Kidney (tissue), 14 donors: Measurements from ENCODE around the gene ZC3H8. TPM values are rescaled to one million over a fixed set of nuclear protein-coding genes. Genes with fewer than 3 reads are reported as not detected.

Source experiments
- DNase-seq, 5 donors: peaks; one replicate each; pipeline ENCODE4 v3.0.0-alpha.2; 2013 to 2020
- FAIRE-seq: peaks from 2 replicates; lab custom pipeline; 2012; peaks lifted over from hg19 to GRCh38; lab: Jason Lieb, UNC
- H3K27ac ChIP-seq, 2 donors: one replicate each; pipeline ENCODE4 v1.7.0; 2013; ENCODE audit warnings: low read depth in 2 of 2, low read length in 2 of 2, inconsistent platforms in 1 of 2
- H3K27me3 ChIP-seq: one replicate; pipeline ENCODE4 v1.7.1; 2013; ENCODE audit warnings: low read length, inconsistent platforms; ENCODE audit not compliant: control insufficient read depth, insufficient read depth
- H3K36me3 ChIP-seq, 3 donors: one replicate each; pipeline versions ENCODE4 v1.7.0 to v1.7.1; 2013; ENCODE audit warnings: low read length in 3 of 3, control low read depth in 1 of 3, inconsistent platforms in 1 of 3; ENCODE audit not compliant: insufficient read depth in 3 of 3, control insufficient read depth in 2 of 3
- H3K4me1 ChIP-seq, 3 donors: one replicate each; pipeline versions ENCODE4 v1.7.0 to v1.7.1; 2013; ENCODE audit warnings: low read length in 3 of 3, inconsistent platforms in 1 of 3, low read depth in 1 of 3; ENCODE audit not compliant: control insufficient read depth in 2 of 3, insufficient read depth in 2 of 3
- H3K4me3 ChIP-seq, 3 donors: one replicate each; pipeline versions ENCODE4 v1.7.0 to v1.8.1; 2013; ENCODE audit warnings: low read length in 3 of 3, control low read depth in 1 of 3, inconsistent platforms in 1 of 3
- H3K9ac ChIP-seq, 3 donors: one replicate each; pipeline versions ENCODE4 v1.7.0 to v1.7.1; 2013; ENCODE audit warnings: low read length in 3 of 3, control low read depth in 1 of 3, inconsistent platforms in 1 of 3
- H3K9me3 ChIP-seq, 3 donors: one replicate each; pipeline versions ENCODE4 v1.7.0 to v1.7.1; 2013; ENCODE audit warnings: low read length in 3 of 3, control low read depth in 1 of 3, inconsistent platforms in 1 of 3; ENCODE audit not compliant: control insufficient read depth in 2 of 3, insufficient read depth in 1 of 3
- intact Hi-C: fragments of 100-400 bp; cut with DNase I; formaldehyde crosslinking; loops from one replicate; pipeline ENCODE4 v1.11.1; 2022
- polyA plus RNA-seq: library from polyadenylated mRNA; stranded (reverse); fragments of 350-450 nt; fragmentation: Illumina TruSeq; extraction: RNeasy Lipid Tissue Mini Kit (QIAGEN cat#74804); gene quantifications from one replicate; pipeline ENCODE4 v1.2.3, GENCODE V29; 2014; ENCODE audit warnings: low read depth, low replicate concordance; ENCODE audit not compliant: insufficient read depth
- total RNA-seq: library from RNA; stranded (reverse); fragmentation: NEBNext Ultra II Directional; extraction: Animal tissue kit (Norgen Biotek cat#: 25700); gene quantifications from one replicate; pipeline ENCODE4 v1.2.1, GENCODE V29; 2021
- TF ChIP-seq, protein P1 (sequence below): IDR thresholded peaks from 3 replicates; pipeline ENCODE4 v1.5.1; 2012; ENCODE audit warnings: mild to moderate bottlenecking, moderate library complexity, borderline replicate concordance; ENCODE audit not compliant: insufficient read depth; ENCODE audit errors: extremely low read depth
- donor health status: control.
- donor health status: control.
- donor health status: control.
- donor health status: control.
- donor health status: control.
- donor health status: DM: yes; HTN: yes; CAD: no.
- donor health status: Normal renal cell carcinoma (clear cell type).

The ZC3H8 gene
- total and polyA plus RNA-seq, 2 donors from 2014 or later: 6.8 to 8.3 TPM

DNA sequence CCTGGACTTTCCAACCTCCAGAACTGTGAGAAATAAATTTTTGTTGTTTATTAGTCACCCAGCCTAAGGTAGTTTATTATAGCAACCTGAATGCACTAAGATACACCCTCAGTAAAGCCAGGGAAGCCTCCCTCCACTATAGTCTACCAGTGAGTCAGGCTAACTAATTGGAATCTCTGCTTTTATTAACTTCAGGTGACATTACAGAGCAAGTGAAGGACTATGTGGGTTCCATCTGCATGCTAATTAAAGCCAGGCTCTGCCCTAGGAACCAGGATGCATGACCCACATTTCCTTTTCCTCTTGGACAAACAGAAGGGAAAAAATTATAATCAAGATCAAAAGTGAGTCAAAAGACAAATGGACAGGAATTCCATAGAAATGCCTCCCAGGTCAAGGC lies 56.1 kb downstream of the ZC3H8 start:
- Histone ChIP-seq H3K9me3 (peaks cover 0 to 2% (median 0%) of the 10 kb centered on the region in 3 donors), H3K27me3 (no peaks in the 10 kb centered on the region), H3K4me1 (peaks cover 0 to 3% (median 0%) of the 10 kb centered on the region in 3 donors), H3K27ac (no peak overlapping the region), H3K4me3 (no peak overlapping the region), H3K9ac (no peak overlapping the region), H3K36me3 (no peaks in the 10 kb centered on the region)
- intact Hi-C loops: no loop called here
- TF ChIP-seq, protein P1, sequence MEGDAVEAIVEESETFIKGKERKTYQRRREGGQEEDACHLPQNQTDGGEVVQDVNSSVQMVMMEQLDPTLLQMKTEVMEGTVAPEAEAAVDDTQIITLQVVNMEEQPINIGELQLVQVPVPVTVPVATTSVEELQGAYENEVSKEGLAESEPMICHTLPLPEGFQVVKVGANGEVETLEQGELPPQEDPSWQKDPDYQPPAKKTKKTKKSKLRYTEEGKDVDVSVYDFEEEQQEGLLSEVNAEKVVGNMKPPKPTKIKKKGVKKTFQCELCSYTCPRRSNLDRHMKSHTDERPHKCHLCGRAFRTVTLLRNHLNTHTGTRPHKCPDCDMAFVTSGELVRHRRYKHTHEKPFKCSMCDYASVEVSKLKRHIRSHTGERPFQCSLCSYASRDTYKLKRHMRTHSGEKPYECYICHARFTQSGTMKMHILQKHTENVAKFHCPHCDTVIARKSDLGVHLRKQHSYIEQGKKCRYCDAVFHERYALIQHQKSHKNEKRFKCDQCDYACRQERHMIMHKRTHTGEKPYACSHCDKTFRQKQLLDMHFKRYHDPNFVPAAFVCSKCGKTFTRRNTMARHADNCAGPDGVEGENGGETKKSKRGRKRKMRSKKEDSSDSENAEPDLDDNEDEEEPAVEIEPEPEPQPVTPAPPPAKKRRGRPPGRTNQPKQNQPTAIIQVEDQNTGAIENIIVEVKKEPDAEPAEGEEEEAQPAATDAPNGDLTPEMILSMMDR: no peak
- DNase-seq: no peak
- no peak for FAIRE-seq

- no peak for FAIRE-seq
- H3K27ac ChIP-seq: no peak overlapping the region
- intact Hi-C loops: no loop called here
- no peak overlapping the region for H3K9ac ChIP-seq
- H3K9me3 ChIP-seq: no peaks in the 10 kb centered on the region
- H3K4me1 ChIP-seq: peaks cover 0 to 3% (median 0%) of the 10 kb centered on the region in 3 donors
- no peak for DNase-seq
- H3K36me3 ChIP-seq: no peaks in the 10 kb centered on the region
- H3K27me3 ChIP-seq: no peaks in the 10 kb centered on the region
- H3K4me3 ChIP-seq: no peak overlapping the region
- TF ChIP-seq, protein P1: no peak
These were observed 57.0 kb downstream of the ZC3H8 start for GRCh38 chr2:112197868-112198267.

DNA sequence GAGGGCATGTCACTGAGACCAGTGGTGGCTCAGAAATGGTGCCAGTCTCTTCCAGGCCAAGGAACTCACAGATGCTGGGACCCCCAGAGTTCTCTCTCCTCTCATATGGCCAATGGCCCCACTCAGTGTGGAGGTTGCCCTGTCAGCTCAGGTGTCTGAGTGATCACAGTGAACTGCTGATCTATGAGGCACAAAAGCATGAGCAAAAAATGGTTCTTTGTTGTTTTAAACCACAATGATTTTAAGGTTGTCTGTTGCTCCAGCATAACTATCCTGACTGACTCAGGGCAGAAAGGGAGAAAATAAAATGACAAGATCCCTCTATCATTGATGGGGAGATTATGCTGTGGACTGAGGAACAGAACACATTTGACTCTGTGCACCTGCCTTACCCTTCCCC lies 58.9 kb downstream of the ZC3H8 start:
- Histone ChIP-seq H3K27ac (no peak overlapping the region), H3K9ac (no peak overlapping the region), H3K4me1 (no peaks in the 10 kb centered on the region), H3K9me3 (no peaks in the 10 kb centered on the region), H3K4me3 (no peak overlapping the region), H3K27me3 (no peaks in the 10 kb centered on the region), H3K36me3 (no peaks in the 10 kb centered on the region)
- no peak for FAIRE-seq
- TF ChIP-seq, protein P1: no peak
- DNase-seq: no peak
- intact Hi-C loops: no loop called here

DNA sequence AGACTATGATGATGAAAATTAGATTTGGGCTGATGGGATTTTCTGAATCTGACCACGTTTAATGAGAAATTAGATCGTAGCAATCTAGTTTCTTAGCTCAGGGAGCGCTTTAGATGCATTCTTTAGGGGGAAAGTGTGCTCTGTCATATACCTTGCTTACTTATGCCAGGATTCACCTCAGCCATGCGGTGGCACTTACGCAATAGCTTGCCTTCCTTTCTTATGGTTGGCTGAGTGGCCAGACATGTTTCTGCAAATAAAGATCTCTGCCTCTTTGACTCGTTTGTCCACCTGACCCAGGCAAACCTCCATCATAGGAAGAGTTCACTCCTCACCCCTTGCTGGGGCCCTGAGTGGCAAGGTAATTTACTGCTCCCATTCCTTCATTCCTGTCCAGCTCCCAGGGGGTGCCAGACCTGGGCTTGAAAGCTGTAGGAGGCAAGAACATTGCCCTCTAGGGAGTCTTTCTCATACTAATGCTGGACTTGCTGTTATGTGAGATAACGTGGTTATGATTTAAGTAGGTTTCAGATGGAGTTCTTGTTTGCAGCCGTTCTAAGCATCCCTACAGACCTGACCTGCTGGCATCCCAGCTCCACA lies 59.6 kb downstream of the ZC3H8 start:
- no peak overlapping the region for H3K9ac ChIP-seq
- no peak overlapping the region for H3K27ac ChIP-seq
- no peak overlapping the region for H3K4me3 ChIP-seq
- intact Hi-C loops: no loop called here
- TF ChIP-seq, protein P1: no peak
- FAIRE-seq (no peak), DNase-seq (no peak)
- no peaks in the 10 kb centered on the region for H3K36me3 ChIP-seq
- no peaks in the 10 kb centered on the region for H3K27me3 ChIP-seq
- no peaks in the 10 kb centered on the region for H3K4me1 ChIP-seq
- H3K9me3 ChIP-seq: no peaks in the 10 kb centered on the region
